Loucy (cell line): ENCODE data around the gene RAB14.

ENCODE experiments used
- H2AFZ ChIP-seq: fragments of 200-600 bp; sonication (generic); 2 replicates; pipeline ENCODE4 v1.6.0; 2016; ENCODE audit warnings: antibody characterized with exemption, mild to moderate bottlenecking, low read length, moderate library complexity
- H3F3A ChIP-seq: fragments of 200-600 bp; 2 replicates; pipeline ENCODE4 v1.6.0; 2016; ENCODE audit warnings: antibody characterized with exemption, low read depth, mild to moderate bottlenecking
- H3K27me3 ChIP-seq: fragments of 200-600 bp; sonication (generic); 2 replicates; pipeline ENCODE4 v1.6.1; 2014; ENCODE audit warnings: low read length, mild to moderate bottlenecking; ENCODE audit not compliant: insufficient read depth, poor library complexity, severe bottlenecking
- H3K36me3 ChIP-seq: fragments of 200-600 bp; sonication (generic); 2 replicates; pipeline ENCODE4 v1.6.1; 2016; ENCODE audit warnings: low read length; ENCODE audit not compliant: insufficient read depth
- H3K4me1 ChIP-seq: fragments of 200-600 bp; sonication (generic); 2 replicates; pipeline ENCODE4 v1.5.1; 2014; ENCODE audit warnings: low read length, mild to moderate bottlenecking; ENCODE audit not compliant: insufficient read depth, poor library complexity, severe bottlenecking
- H3K4me2 ChIP-seq: fragments of 200-600 bp; sonication (generic); 2 replicates; pipeline ENCODE4 v1.6.0; 2014; ENCODE audit warnings: antibody characterized with exemption, low read length, low read depth, mild to moderate bottlenecking; ENCODE audit not compliant: poor library complexity, severe bottlenecking
- H3K4me3 ChIP-seq: fragments of 200-600 bp; sonication (generic); 2 replicates; pipeline ENCODE4 v1.5.1; 2014; ENCODE audit warnings: low read length, mild to moderate bottlenecking, mixed read lengths; ENCODE audit not compliant: poor library complexity, severe bottlenecking
- H3K79me2 ChIP-seq: fragments of 200-600 bp; sonication (generic); 2 replicates; pipeline ENCODE4 v1.6.1; 2014; ENCODE audit warnings: low read length; ENCODE audit not compliant: insufficient read depth
- H3K9ac ChIP-seq: fragments of 200-600 bp; sonication (generic); 2 replicates; pipeline ENCODE4 v1.6.0; 2014; ENCODE audit warnings: mild to moderate bottlenecking, low read depth, low read length, moderate library complexity; ENCODE audit not compliant: poor library complexity, severe bottlenecking
- H3K9me2 ChIP-seq: fragments of 200-600 bp; sonication (generic); replicated peaks from 2 replicates; pipeline ENCODE4 v1.6.1; 2016; ENCODE audit warnings: low read depth, low read length, mixed read lengths
- H3K9me3 ChIP-seq: fragments of 200-600 bp; sonication (generic); 2 replicates; pipeline ENCODE4 v1.6.1; 2014; ENCODE audit warnings: mild to moderate bottlenecking, antibody characterized with exemption, low read length, low read depth; ENCODE audit not compliant: insufficient read depth
- H4K20me1 ChIP-seq: fragments of 200-600 bp; sonication (generic); 2 replicates; pipeline ENCODE4 v1.6.0; 2014; ENCODE audit warnings: antibody characterized with exemption, low read length, mild to moderate bottlenecking; ENCODE audit not compliant: insufficient read depth, poor library complexity, severe bottlenecking
- CTCF ChIP-seq: fragments of 200-600 bp; sonication (generic); conservative IDR thresholded peaks from 2 replicates; pipeline ENCODE4 v1.5.1; 2014; ENCODE audit warnings: mild to moderate bottlenecking, antibody characterized with exemption, low read length
- EZH2phosphoT487 ChIP-seq: fragments of 200-600 bp; IDR thresholded peaks from 2 replicates; pipeline ENCODE4 v1.6.1; 2018; ENCODE audit warnings: antibody characterized with exemption, mild to moderate bottlenecking, moderate library complexity, borderline replicate concordance

RAB14 gene

GRCh38 chr9:121140162-121140561 lies 61.5 kb downstream of the RAB14 start:
- H3K9ac ChIP-seq = no peak overlapping the region
- H3K4me2 ChIP-seq = no peak overlapping the region
- no peaks in the 10 kb centered on the region for H3K9me2 ChIP-seq
- H3K4me1 ChIP-seq = no peaks in the 10 kb centered on the region
- H3K4me3 ChIP-seq = no peak overlapping the region
- H3K9me3 ChIP-seq = no peaks in the 10 kb centered on the region
- no peaks in the 10 kb centered on the region for H4K20me1 ChIP-seq
- no peak overlapping the region for H2AFZ ChIP-seq
- no peaks in the 10 kb centered on the region for H3F3A ChIP-seq
- H3K79me2 ChIP-seq = peaks cover 6% of the 10 kb centered on the region; the same call in 1 of the 2 replicates
- H3K27me3 ChIP-seq = no peaks in the 10 kb centered on the region
- no peak for TF ChIP-seq CTCF
- no peak for TF ChIP-seq EZH2phosphoT487
- peaks cover 98% of the 10 kb centered on the region for H3K36me3 ChIP-seq

- Histone ChIP-seq H3K4me3 (no peak overlapping the region), H3K79me2 (peaks cover 18% of the 10 kb centered on the region), H3K27me3 (no peaks in the 10 kb centered on the region), H4K20me1 (no peaks in the 10 kb centered on the region), H2AFZ (no peak overlapping the region), H3K36me3 (peaks cover 97% of the 10 kb centered on the region), H3K9me3 (no peaks in the 10 kb centered on the region), H3K9me2 (no peaks in the 10 kb centered on the region), H3K9ac (no peak overlapping the region), H3K4me2 (no peak overlapping the region), H3K4me1 (no peaks in the 10 kb centered on the region), H3F3A (no peaks in the 10 kb centered on the region)
- TF ChIP-seq CTCF (no peak), EZH2phosphoT487 (no peak)
Observed at GRCh38 chr9:121138973-121139372, 62.7 kb downstream of the RAB14 start.

- TF ChIP-seq CTCF (no peak), EZH2phosphoT487 (no peak)
- Histone ChIP-seq H3K27me3 (no peaks in the 10 kb centered on the region), H2AFZ (no peak overlapping the region), H3K79me2 (peaks cover 21% of the 10 kb centered on the region), H3K4me2 (no peak overlapping the region), H3K9me2 (no peaks in the 10 kb centered on the region), H3K9me3 (no peaks in the 10 kb centered on the region), H3K36me3 (peaks cover 96% of the 10 kb centered on the region), H3K4me1 (no peaks in the 10 kb centered on the region), H3K9ac (no peak overlapping the region), H4K20me1 (peaks cover 4% of the 10 kb centered on the region), H3K4me3 (no peak overlapping the region), H3F3A (no peaks in the 10 kb centered on the region)
Observed at GRCh38 chr9:121138561-121138960, 63.1 kb downstream of the RAB14 start.
